ENCODE data around the gene NEDD8. TPM values are rescaled to one million over a fixed set of nuclear protein-coding genes. Genes with fewer than 3 reads are reported as not detected.

Gene NEDD8
- total and polyA plus RNA-seq, 7 experiments from 2014 or later, result 73.5 to 340 (median 127) TPM

GRCh38 chr14:24216345-24216699, 15.8 kb downstream of the NEDD8 start:
- Mint-ChIP-seq H3K4me3 (peak overlapping the region; percentile 89 to 97 (median 95)), H3K27ac (peak overlapping the region; percentile 80 to 99 (median 96)), H3K4me1 (peaks cover 27 to 58% (median 51%) of the 10 kb centered on the region in 7 donors), H3K27me3 (peaks cover 0 to 2% (median 0%) of the 10 kb centered on the region in 5 donors), H3K36me3 (peaks cover 4 to 23% (median 8%) of the 10 kb centered on the region in 5 donors), H3K9me3 (no peaks in the 10 kb centered on the region)
- ChIA-PET CTCF (interaction anchor here (1.0 to 1.7 kb wide), 4 partner anchors 21 to 107 kb away, joined by 3 to 14 read pairs (median 4); partner anchors contain the start of genes RABGGTA, TINF2 and TM9SF1), POLR2A (interaction anchor here (0.7 to 8.0 kb wide), 27 partner anchors 8 to 227 kb away, joined by 3 to 117 read pairs (median 4); partner anchors contain the start of genes DCAF11, DHRS1, EMC9 and GMPR2)
- Histone ChIP-seq H3K4me3 (ENCODE audit: low read length) (peak overlapping the region; percentile 4), H3K4me1 (ENCODE audit: control insufficient read depth in 2 of 2, insufficient read depth in 2 of 2, low read length in 2 of 2) (peaks cover 29 to 34% of the 10 kb centered on the region in 2 donors), H3K27me3 (ENCODE audit: control insufficient read depth in 2 of 2, insufficient read depth in 2 of 2, low read length in 2 of 2) (no peaks in the 10 kb centered on the region), H3K27ac (ENCODE audit: low read depth, low read length) (peak overlapping the region; percentile 91), H3K36me3 (ENCODE audit: control insufficient read depth in 2 of 3, insufficient read depth in 3 of 3, low read length in 3 of 3) (peaks cover 0 to 7% (median 0%) of the 10 kb centered on the region in 3 experiments), H3K9me3 (ENCODE audit: control insufficient read depth in 2 of 3, low read length in 3 of 3) (no peaks in the 10 kb centered on the region)
- ATAC-seq (no peak), DNase-seq (no peak)
- intact Hi-C loops (cut with micrococcal nuclease), result loop anchor here (1.0 to 10.0 kb wide), 12 partner anchors 9 to 912 kb away; partner anchors contain the start of genes GMPR2 (in 2 of the 2), NEDD8 (in 2 of the 2), RABGGTA (in 2 of the 2) and TINF2 (in 2 of the 2)

- intact Hi-C loops (cut with micrococcal nuclease), result loop anchor here (1.0 to 10.0 kb wide), 13 partner anchors 10 to 911 kb away; partner anchors contain the start of genes GMPR2 (in 2 of the 2), NEDD8 (in 2 of the 2), RABGGTA (in 2 of the 2) and TINF2 (in 2 of the 2)
- Mint-ChIP-seq H3K27me3 (peaks cover 0 to 2% (median 0%) of the 10 kb centered on the region in 5 donors), H3K9me3 (no peaks in the 10 kb centered on the region), H3K36me3 (peaks cover 5 to 27% (median 8%) of the 10 kb centered on the region in 5 donors), H3K27ac (peak within 1 kb of the TSS; percentile 80 to 99 (median 96)), H3K4me3 (peak within 1 kb of the TSS; percentile 89 to 97 (median 95)), H3K4me1 (peaks cover 29 to 62% (median 54%) of the 10 kb centered on the region in 7 donors)
- H3K27ac ChIP-seq (ENCODE audit: low read depth, low read length), result peak within 1 kb of the TSS; percentile 91
- ChIA-PET POLR2A (interaction anchor here (0.7 to 8.0 kb wide), 27 partner anchors 8 to 220 kb away, joined by 3 to 117 read pairs (median 4); partner anchors contain the start of genes DCAF11, DHRS1, EMC9 and GMPR2), CTCF (interaction anchor here (0.6 to 1.7 kb wide), 9 partner anchors 18 to 118 kb away, joined by 3 to 14 read pairs (median 3); partner anchors contain the start of genes RABGGTA, TINF2 and TM9SF1)
- peak; percentile 85 for ATAC-seq
- DNase-seq, result peak; percentile 75 to 89 (median 84)
- peak within 1 kb of the TSS; percentile 95 for H3K4me3 ChIP-seq (ENCODE audit: low read length)
- H3K9me3 ChIP-seq (ENCODE audit: control insufficient read depth in 2 of 3, low read length in 3 of 3), result no peaks in the 10 kb centered on the region
- H3K4me1 ChIP-seq (ENCODE audit: control insufficient read depth in 2 of 2, insufficient read depth in 2 of 2, low read length in 2 of 2), result peaks cover 31 to 36% of the 10 kb centered on the region in 2 donors
- no peaks in the 10 kb centered on the region for H3K27me3 ChIP-seq (ENCODE audit: control insufficient read depth in 2 of 2, insufficient read depth in 2 of 2, low read length in 2 of 2)
- H3K36me3 ChIP-seq (ENCODE audit: control insufficient read depth in 2 of 3, insufficient read depth in 3 of 3, low read length in 3 of 3), result peaks cover 0 to 9% (median 0%) of the 10 kb centered on the region in 3 experiments
Measured at GRCh38 chr14:24215495-24216344, 16.4 kb downstream of the NEDD8 start, which contains the start of gene MDP1. TSS of gene MDP1 (minus strand) at chr14:24216066. CDS start at chr14:24215955, 111 bp downstream.

GRCh38 chr14:24213866-24214662, 18.1 kb downstream of the NEDD8 start:
- Mint-ChIP-seq H3K4me1 (peaks cover 35 to 77% (median 60%) of the 10 kb centered on the region in 7 donors), H3K27me3 (peaks cover 0 to 2% (median 0%) of the 10 kb centered on the region in 5 donors), H3K36me3 (peaks cover 13 to 33% (median 17%) of the 10 kb centered on the region in 5 donors), H3K4me3 (peak overlapping the region; percentile 88 to 98 (median 94)), H3K27ac (peak overlapping the region; percentile 95 to 100 (median 98)), H3K9me3 (no peaks in the 10 kb centered on the region)
- no peak for DNase-seq
- intact Hi-C loops (cut with micrococcal nuclease), result loop anchor here (1.0 to 10.0 kb wide), 15 partner anchors 19 to 909 kb away; partner anchors contain the start of genes DCAF11 (in 2 of the 2), EMC9 (in 2 of the 2), IPO4 (in 2 of the 2) and IRF9 (in 2 of the 2)
- Histone ChIP-seq H3K27ac (ENCODE audit: low read depth, low read length) (peak overlapping the region; percentile 98), H3K9me3 (ENCODE audit: control insufficient read depth in 2 of 3, low read length in 3 of 3) (no peaks in the 10 kb centered on the region), H3K4me1 (ENCODE audit: control insufficient read depth in 2 of 2, insufficient read depth in 2 of 2, low read length in 2 of 2) (peaks cover 31 to 36% of the 10 kb centered on the region in 2 donors), H3K4me3 (ENCODE audit: low read length) (peak overlapping the region; percentile 77), H3K27me3 (ENCODE audit: control insufficient read depth in 2 of 2, insufficient read depth in 2 of 2, low read length in 2 of 2) (no peaks in the 10 kb centered on the region), H3K36me3 (ENCODE audit: control insufficient read depth in 2 of 3, insufficient read depth in 3 of 3, low read length in 3 of 3) (peaks cover 8 to 24% (median 16%) of the 10 kb centered on the region in 3 experiments)
- ChIA-PET CTCF (interaction anchor here (0.6 to 2.1 kb wide), 8 partner anchors 19 to 120 kb away, joined by 3 to 8 read pairs (median 3); partner anchors contain the start of genes CIDEB, EMC9, GMPR2 and TINF2), POLR2A (interaction anchor here (0.6 to 8.0 kb wide), 30 partner anchors 12 to 216 kb away, joined by 3 to 117 read pairs (median 5); partner anchors contain the start of genes CBLN3, DCAF11, EMC9 and GMPR2)
- no peak for ATAC-seq

GRCh38 chr14:24212924-24213865, 19.0 kb downstream of the NEDD8 start, which contains the start of gene CHMP4A:
TSS of gene CHMP4A (minus strand) at chr14:24213488. CDS start at chr14:24213439, 49 bp downstream.
- no peaks in the 10 kb centered on the region for H3K9me3 ChIP-seq (ENCODE audit: control insufficient read depth in 2 of 3, low read length in 3 of 3)
- DNase-seq (peak; percentile 79 to 97 (median 93)), ATAC-seq (peak; percentile 83)
- intact Hi-C loops (cut with micrococcal nuclease), result loop anchor here (1.0 to 10.0 kb wide), 15 partner anchors 18 to 908 kb away; partner anchors contain the start of genes DCAF11 (in 2 of the 2), EMC9 (in 2 of the 2), IPO4 (in 2 of the 2) and IRF9 (in 2 of the 2)
- H3K27me3 ChIP-seq (ENCODE audit: control insufficient read depth in 2 of 2, insufficient read depth in 2 of 2, low read length in 2 of 2), result no peaks in the 10 kb centered on the region
- peaks cover 8 to 31% (median 20%) of the 10 kb centered on the region in 3 experiments for H3K36me3 ChIP-seq (ENCODE audit: control insufficient read depth in 2 of 3, insufficient read depth in 3 of 3, low read length in 3 of 3)
- H3K4me3 Mint-ChIP-seq, result peak within 1 kb of the TSS; percentile 88 to 98 (median 94)
- H3K4me3 ChIP-seq (ENCODE audit: low read length), result peak within 1 kb of the TSS; percentile 77
- no peaks in the 10 kb centered on the region for H3K9me3 Mint-ChIP-seq
- peaks cover 13 to 36% (median 17%) of the 10 kb centered on the region in 5 donors for H3K36me3 Mint-ChIP-seq
- H3K27ac Mint-ChIP-seq, result peak within 1 kb of the TSS; percentile 95 to 100 (median 98)
- ChIA-PET CTCF (interaction anchor here (0.6 to 2.1 kb wide), 7 partner anchors 10 to 95 kb away, joined by 3 to 8 read pairs (median 3); partner anchors contain the start of genes CIDEB, EMC9, TINF2 and TM9SF1), POLR2A (interaction anchor here (0.6 to 8.0 kb wide), 32 partner anchors 12 to 911 kb away, joined by 3 to 117 read pairs (median 5); partner anchors contain the start of genes CBLN3, DCAF11, EMC9 and GMPR2)
- peaks cover 31 to 36% of the 10 kb centered on the region in 2 donors for H3K4me1 ChIP-seq (ENCODE audit: control insufficient read depth in 2 of 2, insufficient read depth in 2 of 2, low read length in 2 of 2)
- H3K27me3 Mint-ChIP-seq, result peaks cover 0 to 2% (median 0%) of the 10 kb centered on the region in 5 donors
- H3K27ac ChIP-seq (ENCODE audit: low read depth, low read length), result peak within 1 kb of the TSS; percentile 98
- peaks cover 35 to 78% (median 61%) of the 10 kb centered on the region in 7 donors for H3K4me1 Mint-ChIP-seq

Measured in naive thymus-derived CD4-positive, alpha-beta T cell (primary cell).